HG03108 (cell line): ENCODE results near the gene FOXK2.

Experiments used
- ATAC-seq: cut with Tn5 transposase; IDR thresholded peaks from one replicate; pipeline ENCODE4 v1.9.1; 2021; ENCODE audit warnings: moderate library complexity; ENCODE audit not compliant: unreplicated experiment

Gene FOXK2

GRCh38 chr17:82586576-82587233 is 67.2 kb downstream of the FOXK2 start:
- ATAC-seq: no peak

- no peak for ATAC-seq
Measured at GRCh38 chr17:82587234-82588086, 67.9 kb downstream of the FOXK2 start.

- ATAC-seq: no peak
Measured at GRCh38 chr17:82588266-82589175, 69.0 kb downstream of the FOXK2 start.

DNA sequence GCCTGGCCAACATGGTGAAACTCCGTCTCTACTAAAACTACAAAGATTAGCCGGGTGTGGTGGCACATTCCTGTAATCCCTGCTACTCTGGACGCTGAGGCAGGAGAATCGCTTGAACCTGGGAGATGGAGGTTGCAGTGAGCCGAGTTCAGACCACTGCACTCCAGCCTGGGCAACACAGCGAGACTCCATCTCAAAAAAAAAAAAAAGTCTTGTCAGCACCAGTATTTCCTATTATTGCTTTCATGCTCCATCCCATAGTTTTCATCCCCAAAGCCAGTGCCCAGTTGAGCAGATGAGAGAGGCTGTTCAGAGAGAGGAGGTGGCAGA is 70.3 kb downstream of the FOXK2 start:
- ATAC-seq: no peak

DNA sequence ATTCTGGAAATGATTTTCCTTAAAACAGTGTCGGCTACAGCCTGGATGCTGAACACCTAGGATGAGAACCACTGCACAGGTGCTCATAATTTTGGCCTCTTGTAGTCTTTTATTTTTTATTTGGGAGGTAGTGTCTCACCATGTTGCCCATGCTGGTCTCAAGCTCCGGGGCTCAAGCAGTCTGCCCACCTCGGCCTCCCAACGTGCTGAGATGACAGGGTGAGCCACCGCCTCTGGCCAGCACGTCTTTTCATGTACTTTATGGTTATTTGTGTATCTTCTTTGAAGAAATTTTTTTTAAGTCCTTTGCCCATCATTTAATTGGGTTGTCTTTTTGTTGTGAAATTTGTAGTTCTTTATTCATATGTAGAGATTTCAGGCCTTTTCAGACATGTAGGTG is 70.7 kb downstream of the FOXK2 start:
- ATAC-seq: no peak

- ATAC-seq: no peak
Measured at GRCh38 chr17:82590881-82591539, 71.5 kb downstream of the FOXK2 start.

GRCh38 chr17:82592289-82592766 is 72.8 kb downstream of the FOXK2 start:
- no peak for ATAC-seq

GRCh38 chr17:82592767-82593589 is 73.4 kb downstream of the FOXK2 start:
- ATAC-seq: no peak

- ATAC-seq: no peak
Measured at GRCh38 chr17:82593590-82594087, 74.1 kb downstream of the FOXK2 start.

GRCh38 chr17:82594571-82594970 is 75.0 kb downstream of the FOXK2 start:
- ATAC-seq: no peak

GRCh38 chr17:82595893-82596292 is 76.4 kb downstream of the FOXK2 start:
- no peak for ATAC-seq

DNA sequence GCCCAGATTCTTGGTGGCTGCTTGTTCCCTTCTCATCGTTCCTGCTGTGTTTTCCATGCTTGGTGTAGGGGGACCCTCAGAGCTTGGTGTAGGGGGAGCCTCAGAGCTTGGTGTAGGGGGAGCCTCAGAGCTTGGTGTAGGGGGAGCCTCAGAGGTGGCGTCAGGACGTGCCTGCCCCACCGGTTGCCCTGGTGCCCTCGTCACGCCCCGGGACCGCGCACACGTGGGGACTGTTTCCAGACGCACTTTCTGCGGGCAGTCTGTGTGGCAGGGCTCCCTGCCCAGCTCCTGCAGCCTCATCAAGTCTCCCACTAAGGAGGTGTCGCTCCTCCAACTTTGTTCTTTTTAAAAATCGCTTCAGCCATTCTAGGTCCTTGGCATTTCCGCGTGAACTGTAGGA is 76.8 kb downstream of the FOXK2 start:
- no peak for ATAC-seq

- ATAC-seq: no peak
Measured at GRCh38 chr17:82596837-82597672, 77.5 kb downstream of the FOXK2 start.

DNA sequence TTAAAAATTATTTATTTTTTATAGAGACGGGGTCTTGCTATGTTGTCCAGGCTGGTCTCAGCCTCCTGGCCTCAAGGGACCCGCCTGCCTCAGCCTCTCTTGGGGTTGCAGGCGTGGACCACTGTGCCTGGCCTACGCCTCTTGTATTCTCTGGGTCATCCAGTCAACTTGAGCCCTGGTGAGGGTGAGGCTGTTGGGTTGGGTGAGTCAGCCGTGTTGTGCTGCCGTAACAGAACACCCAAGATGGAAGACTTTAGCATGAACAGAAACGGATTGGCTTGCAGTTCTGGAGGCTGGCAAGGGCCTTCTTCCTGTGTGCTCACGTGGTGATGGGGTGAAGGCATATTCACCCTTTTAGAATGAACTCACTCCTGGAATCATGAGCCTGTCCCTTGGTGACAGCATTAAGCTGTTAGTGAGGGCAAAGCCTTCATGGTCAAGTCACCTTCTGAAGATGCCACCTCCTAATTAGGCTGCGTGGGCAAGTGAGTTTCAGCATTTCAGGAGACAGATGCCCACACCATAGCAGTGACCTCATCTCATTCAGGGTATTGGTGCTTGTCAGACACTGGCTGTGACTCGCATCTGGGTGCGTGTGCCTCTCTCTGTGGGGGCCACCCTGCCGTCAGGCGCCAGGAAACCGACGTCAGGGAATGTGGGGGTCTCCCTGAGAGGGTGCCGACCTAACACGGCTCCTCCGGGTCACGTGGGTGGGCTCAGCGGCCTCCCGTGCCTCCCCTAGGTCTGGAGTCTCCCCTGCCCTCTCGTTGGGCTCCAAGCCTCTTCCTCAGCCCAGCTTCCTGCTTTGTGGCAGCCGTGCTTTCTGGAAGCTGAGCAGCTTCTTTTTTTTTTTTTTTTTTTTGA is 79.0 kb downstream of the FOXK2 start:
- no peak for ATAC-seq

GRCh38 chr17:82599674-82600661 is 80.4 kb downstream of the FOXK2 start:
- no peak for ATAC-seq

- ATAC-seq: no peak
Measured at GRCh38 chr17:82600731-82601446, 81.4 kb downstream of the FOXK2 start.
